ENCODE data around the gene EIF2B1. TPM values are rescaled to one million over a fixed set of nuclear protein-coding genes. Genes with fewer than 3 reads are reported as not detected.

Gene EIF2B1
- total RNA-seq, 1 experiment from 2014 or later = 46.5 TPM

- TF ChIP-seq, protein P1, sequence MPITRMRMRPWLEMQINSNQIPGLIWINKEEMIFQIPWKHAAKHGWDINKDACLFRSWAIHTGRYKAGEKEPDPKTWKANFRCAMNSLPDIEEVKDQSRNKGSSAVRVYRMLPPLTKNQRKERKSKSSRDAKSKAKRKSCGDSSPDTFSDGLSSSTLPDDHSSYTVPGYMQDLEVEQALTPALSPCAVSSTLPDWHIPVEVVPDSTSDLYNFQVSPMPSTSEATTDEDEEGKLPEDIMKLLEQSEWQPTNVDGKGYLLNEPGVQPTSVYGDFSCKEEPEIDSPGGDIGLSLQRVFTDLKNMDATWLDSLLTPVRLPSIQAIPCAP (CRISPR knock-in tag; IDR thresholded peaks at IDR 0.05) = no peak
These were observed 33.8 kb downstream of the EIF2B1 start (continued) for GRCh38 chr12:123599721-123600120.

GRCh38 chr12:123599310-123599709 is 34.2 kb downstream of the EIF2B1 start:
- no peak for ATAC-seq
- H3K9me3 Mint-ChIP-seq = no peaks in the 10 kb centered on the region
- no peak for DNase-seq (ENCODE audit: low spot score)
- POLR2A ChIA-PET = interaction anchor here (0.6 kb wide), 1 partner anchor 1121 kb away, joined by 3 read pairs; no protein-coding TSS in a partner anchor
- CTCF ChIA-PET = no interaction called here
- peaks cover 36% of the 10 kb centered on the region for H3K36me3 Mint-ChIP-seq
- TF ChIP-seq TP53 (CRISPR knock-in tag; IDR thresholded peaks at IDR 0.05) (no peak), JUN (CRISPR knock-in tag; IDR thresholded peaks at IDR 0.05) (no peak), ZNF138 (CRISPR knock-in tag; conservative IDR thresholded peaks at IDR 0.05) (no peak), ZNF232 (CRISPR knock-in tag; IDR thresholded peaks at IDR 0.05) (no peak), PRDM15 (CRISPR knock-in tag; IDR thresholded peaks at IDR 0.05) (no peak), FOXP4 (CRISPR knock-in tag; IDR thresholded peaks at IDR 0.05) (no peak), ZNF281 (CRISPR knock-in tag; IDR thresholded peaks at IDR 0.05) (no peak)
- peak overlapping the region; percentile 1; the same call in 1 of the 2 replicates for H3K27ac Mint-ChIP-seq
- H3K27me3 Mint-ChIP-seq (ENCODE audit: low read depth) = no peaks in the 10 kb centered on the region
- H3K4me1 Mint-ChIP-seq = peaks cover 11% of the 10 kb centered on the region
- no peak overlapping the region for H3K4me3 Mint-ChIP-seq

DNA sequence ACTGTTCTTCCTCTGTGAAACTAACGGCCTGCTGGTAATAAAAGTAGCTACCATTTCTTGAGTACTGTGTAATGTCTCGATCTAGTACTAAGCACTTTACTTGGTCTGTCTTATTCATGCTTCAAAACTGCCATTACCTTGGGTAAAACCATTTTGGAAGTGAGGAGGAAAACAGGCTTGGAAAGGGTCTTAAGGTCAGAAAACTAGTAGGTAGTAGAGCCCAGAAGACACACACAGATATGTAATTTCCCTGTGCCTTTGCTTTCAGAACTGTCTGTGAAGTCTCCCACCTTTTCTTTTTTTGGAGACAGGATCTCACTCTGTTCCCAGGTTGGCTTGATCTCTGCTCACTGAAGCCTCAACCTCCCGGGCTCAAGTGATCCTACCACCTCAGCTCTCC is 35.0 kb downstream of the EIF2B1 start:
- H3K4me1 Mint-ChIP-seq = peaks cover 11% of the 10 kb centered on the region
- DNase-seq (ENCODE audit: low spot score) (no peak), ATAC-seq (no peak)
- TF ChIP-seq NR1H2 (CRISPR knock-in tag; IDR thresholded peaks at IDR 0.05) (no peak), ZNF219 (CRISPR knock-in tag; IDR thresholded peaks at IDR 0.05; ENCODE audit: borderline replicate concordance) (no peak), CREM (CRISPR knock-in tag; IDR thresholded peaks at IDR 0.05) (no peak), GRHL2 (CRISPR knock-in tag; IDR thresholded peaks at IDR 0.05; ENCODE audit: insufficient replicate concordance, severe bottlenecking) (no peak), SP1 (CRISPR knock-in tag; conservative IDR thresholded peaks at IDR 0.05) (no peak), FOXJ3 (CRISPR knock-in tag; IDR thresholded peaks at IDR 0.05; ENCODE audit: borderline replicate concordance) (no peak), ZNF512 (CRISPR knock-in tag; IDR thresholded peaks at IDR 0.05; ENCODE audit: borderline replicate concordance) (no peak), GABPB1 (CRISPR knock-in tag; IDR thresholded peaks at IDR 0.05) (no peak)
- no peak overlapping the region for H3K4me3 Mint-ChIP-seq
- H3K27me3 Mint-ChIP-seq (ENCODE audit: low read depth) = no peaks in the 10 kb centered on the region
- H3K36me3 Mint-ChIP-seq = peaks cover 37% of the 10 kb centered on the region
- CTCF ChIA-PET = no interaction called here
- H3K9me3 Mint-ChIP-seq = no peaks in the 10 kb centered on the region
- no peak overlapping the region for H3K27ac Mint-ChIP-seq
- POLR2A ChIA-PET = interaction anchor here (0.6 kb wide), 1 partner anchor 1121 kb away, joined by 3 read pairs; no protein-coding TSS in a partner anchor

Data from WTC11 (cell line).